SK-N-SH (cell line): ENCODE results near the gene ZFHX3. TPM values are rescaled to one million over a fixed set of nuclear protein-coding genes. Genes with fewer than 3 reads are reported as not detected.
A peak's percentile ranks its signal among the peaks of the same experiment; 100 is the strongest.

ENCODE experiments used
- CTCF ChIA-PET: fragments of 300-600, 350-600 bp; formaldehyde crosslinking; extraction: SDS; loops from one replicate; lab custom pipeline; 2021; lab: Yijun Ruan, JAX
- POLR2A ChIA-PET: fragments of 350-600 bp; sonication (Branson Sonifier 250); formaldehyde crosslinking; extraction: SDS; loops from one replicate; lab custom pipeline; 2020; ENCODE audit warnings: antibody characterized with exemption, inconsistent platforms; lab: Yijun Ruan, JAX
- DNase-seq: peaks from one replicate; pipeline ENCODE4 v3.0.0; 2012
- H2AFZ ChIP-seq: fragments of 200-600 bp; sonication (generic); 2 replicates; pipeline ENCODE4 v1.8.1; 2016; ENCODE audit warnings: antibody characterized with exemption, mild to moderate bottlenecking, low read depth
- H3F3A ChIP-seq: fragments of 200-600 bp; sonication (generic); replicated peaks from 2 replicates; pipeline ENCODE3; 2016; ENCODE audit warnings: antibody characterized with exemption, mild to moderate bottlenecking; ENCODE audit not compliant: insufficient read depth
- H3K27ac ChIP-seq, 2 experiments: fragments of 200-500 bp in 1 of 2; fragments of 200-600 bp in 1 of 2; sonication (Bioruptor generic) in 1 of 2; sonication (generic), shearing (Covaris generic) in 1 of 2; 2 replicates each; pipeline versions ENCODE4 v1.5.1 to v1.6.1; 2014 to 2016; ENCODE audit warnings: low read depth in 2 of 2, inconsistent platforms in 1 of 2, low read length in 1 of 2, mild to moderate bottlenecking in 1 of 2, mixed read lengths in 1 of 2
- H3K27me3 ChIP-seq: fragments of 200-600 bp; sonication (generic), shearing (Covaris generic); 2 replicates; pipeline ENCODE4 v1.6.1; 2016; ENCODE audit warnings: mixed run types; ENCODE audit not compliant: insufficient read depth
- H3K36me3 ChIP-seq, 2 experiments: fragments of 200-500 bp in 1 of 2; fragments of 200-600 bp in 1 of 2; sonication (Bioruptor generic) in 1 of 2; sonication (generic) in 1 of 2; replicated peaks in 1 of 2; 2 replicates each; pipeline versions ENCODE3 to v1.5.1; 2014 to 2016; ENCODE audit warnings: low read length in 1 of 2, mild to moderate bottlenecking in 1 of 2; ENCODE audit not compliant: insufficient read depth in 2 of 2, control insufficient read depth in 1 of 2
- H3K4me1 ChIP-seq, 2 experiments: fragments of 200-500 bp in 1 of 2; fragments of 200-600 bp in 1 of 2; sonication (Bioruptor generic) in 1 of 2; sonication (generic), shearing (Covaris generic) in 1 of 2; 2 replicates each; pipeline versions ENCODE4 v1.5.1 to v1.6.1; 2014 to 2016; ENCODE audit warnings: low read depth in 1 of 2, low read length in 1 of 2, mixed run types in 1 of 2; ENCODE audit not compliant: insufficient read depth in 2 of 2, control insufficient read depth in 1 of 2
- H3K4me2 ChIP-seq: fragments of 200-600 bp; sonication (generic), shearing (Covaris generic); 2 replicates; pipeline ENCODE4 v1.6.1; 2017; ENCODE audit warnings: mixed run types
- H3K4me3 ChIP-seq, 2 experiments: fragments of 200-500 bp in 1 of 2; fragments of 200-600 bp in 1 of 2; sonication (Bioruptor generic) in 1 of 2; sonication (generic), shearing (Covaris generic) in 1 of 2; 2 replicates each; pipeline versions ENCODE4 v1.5.1 to v1.8.1; 2014 to 2016; ENCODE audit warnings: low read depth in 2 of 2, inconsistent platforms in 1 of 2, low read length in 1 of 2, mild to moderate bottlenecking in 1 of 2, mixed read lengths in 1 of 2, moderate library complexity in 1 of 2
- H3K79me2 ChIP-seq: fragments of 200-600 bp; sonication (generic); 2 replicates; pipeline ENCODE4 v1.8.1; 2017; ENCODE audit warnings: mild to moderate bottlenecking; ENCODE audit not compliant: insufficient read depth
- H3K9ac ChIP-seq: fragments of 200-600 bp; sonication (generic); 2 replicates; pipeline ENCODE4 v1.6.1; 2017; ENCODE audit warnings: mixed run types
- H3K9me2 ChIP-seq: fragments of 200-600 bp; sonication (generic); 2 replicates; pipeline ENCODE4 v1.6.1; 2017; ENCODE audit warnings: mixed run types
- H3K9me3 ChIP-seq: fragments of 200-600 bp; sonication (generic); 2 replicates; pipeline ENCODE4 v1.6.1; 2017; ENCODE audit warnings: mixed run types, mild to moderate bottlenecking, moderate library complexity
- H4K20me1 ChIP-seq: fragments of 200-600 bp; sonication (generic); 2 replicates; pipeline ENCODE4 v1.6.1; 2017; ENCODE audit warnings: mild to moderate bottlenecking, mixed run types; ENCODE audit not compliant: insufficient read depth
- CHD2 ChIP-seq: fragments of 150-350 bp; IDR thresholded peaks from 2 replicates; pipeline ENCODE4 v1.6.1; 2018; ENCODE audit warnings: low read length; ENCODE audit not compliant: partially characterized antibody
- ELF1 ChIP-seq: IDR thresholded peaks from 2 replicates; pipeline ENCODE4 v1.4.0; 2012
- EP300 ChIP-seq, 2 experiments: IDR thresholded peaks; 2 replicates each; pipeline versions ENCODE4 v1.4.0 to v1.6.1; 2012; ENCODE audit warnings: borderline replicate concordance in 1 of 2, low read depth in 1 of 2, low read length in 1 of 2
- EZH2phosphoT487 ChIP-seq: fragments of 200-600 bp; sonication (generic); IDR thresholded peaks from 2 replicates; pipeline ENCODE4 v1.6.1; 2017; ENCODE audit warnings: low read depth, mixed run types, mild to moderate bottlenecking, antibody characterized with exemption, moderate library complexity, borderline replicate concordance
- GATA2 ChIP-seq: sonication (generic); formaldehyde crosslinking; IDR thresholded peaks from 2 replicates; pipeline ENCODE4 v1.5.0; 2020; ENCODE audit warnings: mild to moderate bottlenecking, missing genetic modification reagents
- MEF2A ChIP-seq: IDR thresholded peaks from 2 replicates; pipeline ENCODE4 v1.4.0; 2012; ENCODE audit warnings: low read depth, borderline replicate concordance
- REST ChIP-seq: IDR thresholded peaks from 2 replicates; pipeline ENCODE4 v1.6.1; 2012; ENCODE audit warnings: mild to moderate bottlenecking, low read depth, low read length, moderate library complexity
- USF1 ChIP-seq: IDR thresholded peaks from 2 replicates; pipeline ENCODE4 v1.4.0; 2012; ENCODE audit warnings: low read depth, borderline replicate concordance
- USF2 ChIP-seq: fragments of 150-350 bp; IDR thresholded peaks from 2 replicates; pipeline ENCODE4 v1.6.1; 2017; ENCODE audit warnings: antibody characterized with exemption, low read length, low read depth, borderline replicate concordance
- YY1 ChIP-seq: IDR thresholded peaks from 2 replicates; pipeline ENCODE4 v1.4.0; 2012; ENCODE audit warnings: low read depth, mild to moderate bottlenecking
- ZBTB33 ChIP-seq: IDR thresholded peaks from 2 replicates; pipeline ENCODE4 v1.4.0; 2012; ENCODE audit warnings: low read depth, borderline replicate concordance
- WGBS: methylation state at CpG from one replicate; pipeline ENCODE4 v1.1.6; 2017; ENCODE audit warnings: low lambda C conversion rate; 5-methylcytosine and 5-hydroxymethylcytosine counted together
- polyA plus RNA-seq, 3 experiments: library from polyadenylated mRNA; depleted of rRNA; stranded (reverse); fragments of >200 nt; gene quantifications; 2 replicates each; pipeline ENCODE4 v1.2.3, GENCODE V29; 2012

The ZFHX3 gene
- polyA plus RNA-seq, 1 of the 3 experiments (the other 2 are of a cell fraction) = 2.0 TPM

GRCh38 chr16:73046849-73047214 lies 1.1 kb downstream of the ZFHX3 start (continued):
- TF ChIP-seq USF1 (no peak), ZBTB33 (no peak)

- H4K20me1 ChIP-seq = peaks cover 17% of the 10 kb centered on the region
- no peak for DNase-seq
- CTCF ChIA-PET = interaction anchor here (0.7 to 2.5 kb wide), 5 partner anchors 8 to 833 kb away, joined by 3 to 10 read pairs (median 5); no protein-coding TSS in a partner anchor
- no peak overlapping the region; the same call in 1 of the 2 replicates for H3K9ac ChIP-seq
- WGBS = 85% methylated on average over 8 of the region's 8 CpGs
- no peaks in the 10 kb centered on the region for H3K9me2 ChIP-seq
- H3K4me1 ChIP-seq = peaks cover 54 to 62% of the 10 kb centered on the region in 2 experiments
- H3K9me3 ChIP-seq = no peaks in the 10 kb centered on the region
- no peaks in the 10 kb centered on the region for H3K36me3 ChIP-seq
- no peak overlapping the region; a peak in 2 of 4 replicates for H3K4me3 ChIP-seq
- peak overlapping the region; percentile 96 for H3K4me2 ChIP-seq
- no peak for TF ChIP-seq EZH2phosphoT487
- no peak for TF ChIP-seq GATA2 (CRISPR knock-in tag)
- no peak for TF ChIP-seq ELF1
- no peak for TF ChIP-seq REST
- TF ChIP-seq EP300 (IDR thresholded peaks at IDR 0.05; ENCODE audit: borderline replicate concordance in 1 of 2, low read depth in 1 of 2, low read length in 1 of 2) = no peak
- TF ChIP-seq USF2 = no peak
- TF ChIP-seq YY1 = no peak
- TF ChIP-seq MEF2A = no peak
- TF ChIP-seq CHD2 = no peak
- peaks cover 96% of the 10 kb centered on the region for H3K79me2 ChIP-seq
- POLR2A ChIA-PET = no interaction called here
- peak overlapping the region in 1 of 2 experiments; percentile 90; a peak in 2 of 4 replicates for H3K27ac ChIP-seq
- no peak overlapping the region for H2AFZ ChIP-seq
- peaks cover 9% of the 10 kb centered on the region for H3F3A ChIP-seq
- no peaks in the 10 kb centered on the region for H3K27me3 ChIP-seq
Observed at GRCh38 chr16:73046202-73046848, 1.6 kb downstream of the ZFHX3 start.
